Type B pancreatic cell (in vitro differentiated cells): ENCODE data around the gene THOC2. TPM values are rescaled to one million over a fixed set of nuclear protein-coding genes. Genes with fewer than 3 reads are reported as not detected.
"Not testable (repeated sequence)": the region's sequence is repeated elsewhere in the genome, so short reads cannot be mapped to it uniquely, and the experiment has no call there.

ENCODE experiments used
- DNase-seq: peaks from one replicate; pipeline ENCODE4 v3.0.0; 2021; ENCODE audit warnings: mixed read lengths; ENCODE audit not compliant: unreplicated experiment; ENCODE audit errors: extremely low spot score
- H3K27ac Mint-ChIP-seq: 2 replicates; pipeline ENCODE4 v1.8.0; 2021; ENCODE audit warnings: mild to moderate bottlenecking, mixed read lengths
- H3K27me3 Mint-ChIP-seq: 2 replicates; pipeline ENCODE4 v1.8.0; 2021; ENCODE audit warnings: mixed read lengths
- H3K36me3 Mint-ChIP-seq: 2 replicates; pipeline ENCODE4 v1.8.0; 2021; ENCODE audit warnings: mixed read lengths
- H3K4me1 Mint-ChIP-seq: one replicate; pipeline ENCODE4 v1.8.0; 2021; ENCODE audit warnings: mixed read lengths; ENCODE audit not compliant: unreplicated experiment
- H3K4me3 Mint-ChIP-seq: 2 replicates; pipeline ENCODE4 v1.8.0; 2021; ENCODE audit warnings: mild to moderate bottlenecking, mixed read lengths
- H3K9me3 Mint-ChIP-seq: 2 replicates; pipeline ENCODE4 v1.8.0; 2021; ENCODE audit warnings: mixed read lengths
- total RNA-seq: library from RNA; stranded (reverse); gene quantifications from 2 replicates; pipeline ENCODE4 v1.2.1, GENCODE V29; 2021; ENCODE audit warnings: low replicate concordance
- TF ChIP-seq, protein P1 (sequence below): fragments of 200-600 bp; sonication (generic); conservative IDR thresholded peaks from 2 replicates; pipeline ENCODE4 v1.5.0; 2021; ENCODE audit warnings: antibody characterized with exemption, mild to moderate bottlenecking

The THOC2 gene
- total RNA-seq, 1 donor from 2014 or later: 96.2 TPM

DNA sequence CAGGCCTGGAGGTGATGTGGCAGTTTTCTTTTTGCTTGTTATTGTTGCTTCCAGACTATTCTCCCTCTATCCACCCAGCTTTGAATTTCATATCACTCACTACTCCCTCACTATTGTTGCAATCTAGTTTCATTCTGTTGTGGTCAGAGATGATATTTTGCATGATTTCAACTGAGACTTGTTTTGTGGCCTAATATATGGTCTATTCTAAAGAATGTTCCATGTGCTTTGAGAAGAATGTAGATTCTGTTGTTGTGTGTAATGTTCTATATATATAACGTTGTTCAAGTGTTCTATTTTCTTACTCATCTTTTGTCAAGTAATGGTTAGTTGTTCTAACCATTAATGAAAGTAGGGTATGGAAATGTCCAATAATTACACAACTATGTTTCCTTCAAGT lies 59.0 kb downstream of the THOC2 start:
- H3K27ac Mint-ChIP-seq: no peak overlapping the region

DNA sequence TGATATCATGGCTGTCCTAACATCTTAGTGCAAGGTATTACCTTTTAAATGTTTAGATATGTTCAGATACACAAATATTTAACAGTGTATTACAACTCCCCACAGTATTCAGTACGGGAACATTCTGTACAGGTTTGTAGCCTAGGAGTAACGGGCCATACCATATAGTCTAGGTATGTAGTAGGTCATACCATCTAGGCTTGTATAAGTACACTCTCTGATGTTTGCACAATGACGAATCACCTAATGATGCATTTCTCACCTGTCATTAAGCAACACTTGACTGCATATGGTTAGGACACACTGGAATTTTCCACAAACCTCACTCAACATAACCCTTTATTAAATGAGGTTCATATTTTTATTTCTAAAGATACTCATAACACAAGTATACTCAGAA lies 67.7 kb downstream of the THOC2 start:
- no peak overlapping the region for H3K27ac Mint-ChIP-seq
- H3K9me3 Mint-ChIP-seq: no peaks in the 10 kb centered on the region
- TF ChIP-seq, protein P1, sequence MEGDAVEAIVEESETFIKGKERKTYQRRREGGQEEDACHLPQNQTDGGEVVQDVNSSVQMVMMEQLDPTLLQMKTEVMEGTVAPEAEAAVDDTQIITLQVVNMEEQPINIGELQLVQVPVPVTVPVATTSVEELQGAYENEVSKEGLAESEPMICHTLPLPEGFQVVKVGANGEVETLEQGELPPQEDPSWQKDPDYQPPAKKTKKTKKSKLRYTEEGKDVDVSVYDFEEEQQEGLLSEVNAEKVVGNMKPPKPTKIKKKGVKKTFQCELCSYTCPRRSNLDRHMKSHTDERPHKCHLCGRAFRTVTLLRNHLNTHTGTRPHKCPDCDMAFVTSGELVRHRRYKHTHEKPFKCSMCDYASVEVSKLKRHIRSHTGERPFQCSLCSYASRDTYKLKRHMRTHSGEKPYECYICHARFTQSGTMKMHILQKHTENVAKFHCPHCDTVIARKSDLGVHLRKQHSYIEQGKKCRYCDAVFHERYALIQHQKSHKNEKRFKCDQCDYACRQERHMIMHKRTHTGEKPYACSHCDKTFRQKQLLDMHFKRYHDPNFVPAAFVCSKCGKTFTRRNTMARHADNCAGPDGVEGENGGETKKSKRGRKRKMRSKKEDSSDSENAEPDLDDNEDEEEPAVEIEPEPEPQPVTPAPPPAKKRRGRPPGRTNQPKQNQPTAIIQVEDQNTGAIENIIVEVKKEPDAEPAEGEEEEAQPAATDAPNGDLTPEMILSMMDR: no peak
- H3K36me3 Mint-ChIP-seq: peaks cover 32% of the 10 kb centered on the region
- no peaks in the 10 kb centered on the region for H3K27me3 Mint-ChIP-seq
- no peaks in the 10 kb centered on the region for H3K4me1 Mint-ChIP-seq
- no peak overlapping the region for H3K4me3 Mint-ChIP-seq
- DNase-seq: no peak

More for the DNA sequence above, 59.0 kb downstream of the THOC2 start:
- DNase-seq: no peak
- Mint-ChIP-seq H3K27me3 (no peaks in the 10 kb centered on the region), H3K9me3 (no peaks in the 10 kb centered on the region), H3K4me3 (no peak overlapping the region), H3K4me1 (no peaks in the 10 kb centered on the region), H3K36me3 (peaks cover 16% of the 10 kb centered on the region)
- TF ChIP-seq, protein P1: no peak

DNA sequence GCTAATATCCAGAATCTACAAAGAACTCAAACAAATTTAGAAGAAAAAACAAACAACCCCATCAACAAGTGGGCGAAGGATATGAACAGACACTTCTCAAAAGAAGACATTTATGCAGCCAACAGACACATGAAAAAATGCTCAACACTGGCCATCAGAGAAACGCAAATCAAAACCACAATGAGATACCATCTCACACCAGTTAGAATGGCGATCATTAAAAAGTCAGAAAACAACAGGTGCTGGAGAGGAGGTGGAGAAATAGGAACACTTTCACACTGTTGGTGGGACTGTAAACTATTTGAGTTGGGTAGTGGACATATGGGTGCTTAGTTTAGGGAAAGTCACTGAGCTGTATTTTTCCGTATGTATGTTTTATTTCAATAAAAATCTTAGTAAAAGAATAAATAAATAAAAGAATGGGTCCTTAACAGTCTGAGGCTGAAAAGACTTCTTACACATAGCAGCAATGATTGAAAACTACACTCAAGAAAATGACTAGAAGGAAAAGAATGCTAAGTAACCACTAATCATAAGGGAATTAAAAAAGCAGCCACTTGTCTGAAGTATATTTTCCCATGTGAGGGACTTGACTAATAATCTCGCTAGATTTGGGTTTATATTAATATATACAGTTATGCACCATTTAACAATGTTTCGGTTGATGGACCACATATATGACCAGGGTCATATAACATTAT lies 68.2 kb downstream of the THOC2 start:
- H3K27me3 Mint-ChIP-seq, DNase-seq, H3K4me1 Mint-ChIP-seq, H3K4me3 Mint-ChIP-seq, H3K9me3 Mint-ChIP-seq, H3K27ac Mint-ChIP-seq: not testable (repeated sequence)
- H3K36me3 Mint-ChIP-seq: peaks cover 35% of the 10 kb centered on the region

DNA sequence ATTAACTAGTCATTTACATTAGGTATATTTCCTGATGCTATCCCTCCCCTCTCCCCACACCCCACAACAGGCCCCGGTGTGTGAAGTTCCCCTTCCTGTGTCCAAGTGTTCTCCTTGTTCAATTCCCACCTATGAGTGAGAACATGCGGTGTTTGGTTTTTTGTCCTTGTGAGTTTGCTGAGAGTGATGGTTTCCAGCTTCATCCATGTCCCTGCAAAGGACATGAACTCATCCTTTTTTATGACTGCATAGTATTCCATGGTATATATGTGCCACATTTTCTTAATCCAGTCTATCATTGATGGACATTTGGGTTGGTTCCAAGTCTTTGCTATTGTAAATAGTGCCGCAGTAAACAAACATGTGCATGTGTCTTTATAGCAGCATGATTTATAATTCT lies 69.1 kb downstream of the THOC2 start:
- H3K4me3 Mint-ChIP-seq, DNase-seq, H3K9me3 Mint-ChIP-seq, H3K27ac Mint-ChIP-seq, H3K27me3 Mint-ChIP-seq, H3K4me1 Mint-ChIP-seq: not testable (repeated sequence)
- peaks cover 35% of the 10 kb centered on the region for H3K36me3 Mint-ChIP-seq

DNA sequence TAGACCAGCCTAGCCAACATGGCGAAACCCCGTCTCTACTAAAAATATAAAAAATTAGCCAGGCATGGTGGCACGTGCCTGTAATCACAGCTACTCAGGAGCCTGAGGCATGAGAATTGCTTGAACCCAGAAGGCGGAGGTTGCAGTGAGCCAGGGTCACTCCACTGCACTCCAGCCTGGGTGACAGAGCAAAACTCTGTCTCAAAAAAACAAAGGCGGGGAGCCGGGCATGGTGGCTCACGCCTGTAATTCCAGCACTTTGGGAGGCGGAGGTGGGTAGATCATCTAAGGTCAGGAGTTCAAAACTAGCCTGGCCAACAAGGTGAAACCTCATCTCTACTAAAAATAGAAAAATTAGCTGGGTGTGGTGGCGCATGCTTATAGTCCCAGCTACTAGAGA lies 76.3 kb downstream of the THOC2 start:
- not testable (repeated sequence) for H3K27ac Mint-ChIP-seq, H3K4me1 Mint-ChIP-seq

DNA sequence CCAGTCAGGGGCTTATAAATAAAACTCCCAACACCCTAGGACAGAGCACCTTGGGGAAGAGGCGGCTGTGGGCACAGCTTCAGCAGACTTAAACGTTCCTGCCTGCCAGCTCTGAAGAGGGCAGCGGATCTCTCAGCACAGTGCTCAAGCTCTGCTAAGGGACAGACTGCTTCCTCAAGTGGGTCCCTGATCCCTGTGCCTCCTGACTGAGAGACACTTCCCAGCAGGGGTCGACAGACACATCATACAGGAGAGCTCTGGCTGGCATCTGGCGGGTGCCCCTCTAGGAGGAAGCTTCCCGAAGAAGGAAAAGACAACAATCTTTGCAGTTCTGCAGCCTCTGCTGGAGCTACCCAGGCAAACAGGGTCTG lies 84.1 kb downstream of the THOC2 start:
- DNase-seq, H3K27me3 Mint-ChIP-seq: not testable (repeated sequence)
- H3K36me3 Mint-ChIP-seq: peaks cover 24% of the 10 kb centered on the region
- peak overlapping the region; percentile 50 for H3K4me3 Mint-ChIP-seq
- H3K9me3 Mint-ChIP-seq: peaks cover 11% of the 10 kb centered on the region
- peaks cover 10% of the 10 kb centered on the region for H3K4me1 Mint-ChIP-seq
- H3K27ac Mint-ChIP-seq: peak overlapping the region; percentile 88

More for the DNA sequence above, 76.3 kb downstream of the THOC2 start:
- not testable (repeated sequence) for DNase-seq, H3K9me3 Mint-ChIP-seq, H3K4me3 Mint-ChIP-seq, H3K27me3 Mint-ChIP-seq
- H3K36me3 Mint-ChIP-seq: peaks cover 32% of the 10 kb centered on the region

DNA sequence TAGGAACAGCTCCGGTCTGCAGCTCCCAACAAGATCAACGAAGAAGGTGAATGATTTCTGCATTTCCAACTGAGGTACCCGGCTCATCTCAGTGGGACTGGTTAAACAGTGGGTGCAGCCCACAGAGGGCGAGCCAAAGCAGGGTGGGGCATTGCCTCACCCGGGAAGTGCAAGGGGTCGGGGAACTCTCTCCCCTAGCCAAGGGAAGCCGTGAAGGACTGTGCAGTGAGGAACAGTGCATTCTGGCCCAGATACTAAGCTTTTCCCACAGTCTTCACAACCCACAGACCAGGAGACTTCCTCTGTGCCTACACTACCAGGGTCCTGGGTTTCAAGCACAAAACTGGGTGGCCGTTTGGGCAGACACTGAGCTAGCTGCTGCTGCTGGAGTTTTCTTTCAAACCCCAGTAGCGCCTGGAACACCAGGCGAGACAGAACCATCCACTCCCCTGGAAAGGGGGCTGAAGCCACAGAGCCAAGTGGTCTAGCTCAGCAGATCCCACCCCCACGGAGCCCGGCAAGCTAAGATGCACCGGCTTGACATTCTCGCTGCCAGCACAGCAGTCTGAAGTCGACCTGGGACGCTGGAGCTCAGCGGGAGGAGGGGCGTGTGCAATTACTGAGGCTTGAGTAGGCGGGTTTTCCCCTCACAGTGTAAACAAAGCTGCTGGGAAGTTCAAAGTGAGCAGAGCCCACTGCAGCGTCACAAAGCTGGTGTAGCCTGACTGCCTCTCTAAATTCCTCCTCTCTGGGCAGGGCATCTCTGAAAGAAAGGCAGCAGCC lies 84.6 kb downstream of the THOC2 start:
- Mint-ChIP-seq H3K4me1 (peaks cover 10% of the 10 kb centered on the region), H3K27me3 (no peaks in the 10 kb centered on the region), H3K27ac (peak overlapping the region; percentile 88), H3K9me3 (peaks cover 11% of the 10 kb centered on the region), H3K4me3 (peak overlapping the region; percentile 50), H3K36me3 (peaks cover 22% of the 10 kb centered on the region)
- no peak for DNase-seq
- TF ChIP-seq, protein P1: no peak
